CD8-positive, alpha-beta memory T cell (primary cell): ENCODE measurements around the gene KDM1B. TPM values are rescaled to one million over a fixed set of nuclear protein-coding genes. Genes with fewer than 3 reads are reported as not detected.

ENCODE experiments used
- CTCF ChIA-PET: fragments of 350-600 bp; sonication (Branson Sonifier 250); formaldehyde crosslinking; loops from one replicate; lab custom pipeline; 2021; ENCODE audit warnings: antibody characterized with exemption; lab: Charles Lee
- POLR2A ChIA-PET: fragments of 350-600 bp; sonication (Branson Sonifier 250); formaldehyde crosslinking; loops from one replicate; lab custom pipeline; 2021; ENCODE audit warnings: antibody characterized with exemption; lab: Charles Lee
- DNase-seq, 5 donors: peaks; one replicate each; pipeline versions ENCODE4 v3.0.0 to v3.0.0-alpha.2; 2020 to 2022; ENCODE audit warnings: mixed read lengths in 1 of 5
- H3K27ac ChIP-seq: one replicate; pipeline ENCODE4 v1.7.0; 2013; ENCODE audit warnings: low read depth, mild to moderate bottlenecking, low read length, moderate library complexity
- H3K27me3 ChIP-seq: 2 replicates; pipeline ENCODE4 v1.7.0; 2013; ENCODE audit warnings: low read length, mild to moderate bottlenecking; ENCODE audit not compliant: insufficient read depth, poor library complexity, severe bottlenecking
- H3K36me3 ChIP-seq: 2 replicates; pipeline ENCODE4 v1.7.0; 2013; ENCODE audit warnings: mild to moderate bottlenecking, low read length, moderate library complexity; ENCODE audit not compliant: insufficient read depth
- H3K4me1 ChIP-seq: 2 replicates; pipeline ENCODE4 v1.7.0; 2013; ENCODE audit warnings: mild to moderate bottlenecking, low read length, moderate library complexity; ENCODE audit not compliant: insufficient read depth
- H3K4me3 ChIP-seq: 2 replicates; pipeline ENCODE4 v1.7.0; 2013; ENCODE audit warnings: mild to moderate bottlenecking, low read length
- H3K9me3 ChIP-seq: 2 replicates; pipeline ENCODE4 v1.7.0; 2013; ENCODE audit warnings: mild to moderate bottlenecking, low read length
- H3K27ac Mint-ChIP-seq, 8 donors: one replicate each; pipeline ENCODE4 v1.8.0; 2020 to 2021; ENCODE audit warnings: mixed read lengths in 8 of 8, mild to moderate bottlenecking in 6 of 8, inconsistent platforms in 3 of 8, moderate library complexity in 3 of 8
- H3K27me3 Mint-ChIP-seq, 2 donors: one replicate each; pipeline ENCODE4 v1.8.0; 2020 to 2021; ENCODE audit warnings: mixed read lengths in 2 of 2, mild to moderate bottlenecking in 1 of 2, moderate library complexity in 1 of 2
- H3K36me3 Mint-ChIP-seq, 3 donors: one replicate each; pipeline ENCODE4 v1.8.0; 2020 to 2021; ENCODE audit warnings: mixed read lengths in 3 of 3, inconsistent platforms in 1 of 3, mild to moderate bottlenecking in 1 of 3
- H3K4me1 Mint-ChIP-seq, 3 donors: one replicate each; pipeline ENCODE4 v1.8.0; 2020 to 2021; ENCODE audit warnings: mixed read lengths in 3 of 3, inconsistent platforms in 1 of 3, mild to moderate bottlenecking in 1 of 3
- H3K4me3 Mint-ChIP-seq, 7 donors: one replicate each; pipeline ENCODE4 v1.8.0; 2020 to 2021; ENCODE audit warnings: mixed read lengths in 7 of 7, mild to moderate bottlenecking in 6 of 7, moderate library complexity in 4 of 7, inconsistent platforms in 2 of 7
- H3K9me3 Mint-ChIP-seq, 5 donors: one replicate each; pipeline ENCODE4 v1.8.0; 2020 to 2022; ENCODE audit warnings: mixed read lengths in 5 of 5, mild to moderate bottlenecking in 3 of 5, moderate library complexity in 2 of 5, inconsistent platforms in 1 of 5
- polyA plus RNA-seq: library from polyadenylated mRNA; unstranded; fragments of 300-500 nt; fragmentation: Illumina TruSeq; gene quantifications from one replicate; pipeline ENCODE4 v1.2.3, GENCODE V29; 2021
- total RNA-seq, 2 experiments: library from RNA; stranded (reverse); gene quantifications; one replicate each; pipeline ENCODE4 v1.2.3, GENCODE V29; 2021

KDM1B gene
- total and polyA plus RNA-seq, 3 experiments from 2014 or later, result 0.84 to 13.4 (median 12.6) TPM

- no peaks in the 10 kb centered on the region for H3K27me3 Mint-ChIP-seq
- Histone ChIP-seq H3K36me3 (peaks cover 18% of the 10 kb centered on the region), H3K27ac (no peak overlapping the region), H3K27me3 (no peaks in the 10 kb centered on the region), H3K4me3 (no peak overlapping the region), H3K4me1 (peaks cover 14% of the 10 kb centered on the region), H3K9me3 (no peaks in the 10 kb centered on the region)
- H3K9me3 Mint-ChIP-seq, result peaks cover 0 to 8% (median 0%) of the 10 kb centered on the region in 5 donors
- peak overlapping the region in 2 of 8 donors; percentile 21 to 30 for H3K27ac Mint-ChIP-seq
- DNase-seq, result no peak
- peaks cover 55 to 89% (median 76%) of the 10 kb centered on the region in 3 donors for H3K4me1 Mint-ChIP-seq
- CTCF ChIA-PET, result no interaction called here
- H3K36me3 Mint-ChIP-seq, result peaks cover 25 to 88% (median 35%) of the 10 kb centered on the region in 3 donors
- POLR2A ChIA-PET, result no interaction called here
- H3K4me3 Mint-ChIP-seq, result no peak overlapping the region
Measured at GRCh38 chr6:18245079-18245478, 89.9 kb downstream of the KDM1B start.

- H3K4me3 Mint-ChIP-seq, result peak overlapping the region in 1 of 7 donors; percentile 3
- no peak overlapping the region for H3K27ac ChIP-seq
- H3K4me3 ChIP-seq, result no peak overlapping the region
- peak in 1 of 5 donors; percentile 39 for DNase-seq
- H3K27me3 ChIP-seq, result no peaks in the 10 kb centered on the region
- H3K9me3 Mint-ChIP-seq, result peaks cover 0 to 8% (median 0%) of the 10 kb centered on the region in 5 donors
- H3K27me3 Mint-ChIP-seq, result no peaks in the 10 kb centered on the region
- ChIA-PET POLR2A (no interaction called here), CTCF (no interaction called here)
- no peaks in the 10 kb centered on the region for H3K9me3 ChIP-seq
- peaks cover 18% of the 10 kb centered on the region for H3K36me3 ChIP-seq
- H3K27ac Mint-ChIP-seq, result peak overlapping the region in 6 of 8 donors; percentile 26 to 82 (median 67)
- H3K4me1 Mint-ChIP-seq, result peaks cover 54 to 83% (median 71%) of the 10 kb centered on the region in 3 donors
- H3K36me3 Mint-ChIP-seq, result peaks cover 25 to 88% (median 35%) of the 10 kb centered on the region in 3 donors
- peaks cover 14% of the 10 kb centered on the region for H3K4me1 ChIP-seq
Measured at GRCh38 chr6:18245642-18246041, 90.4 kb downstream of the KDM1B start.

GRCh38 chr6:18246205-18246604 lies 91.0 kb downstream of the KDM1B start:
- Mint-ChIP-seq H3K9me3 (peaks cover 0 to 8% (median 0%) of the 10 kb centered on the region in 5 donors), H3K27ac (peak overlapping the region in 3 of 8 donors; percentile 26 to 82 (median 71)), H3K36me3 (peaks cover 25 to 88% (median 35%) of the 10 kb centered on the region in 3 donors), H3K4me3 (no peak overlapping the region), H3K27me3 (no peaks in the 10 kb centered on the region), H3K4me1 (peaks cover 51 to 79% (median 67%) of the 10 kb centered on the region in 3 donors)
- Histone ChIP-seq H3K27ac (no peak overlapping the region), H3K36me3 (peaks cover 20% of the 10 kb centered on the region), H3K4me3 (no peak overlapping the region), H3K27me3 (no peaks in the 10 kb centered on the region), H3K9me3 (no peaks in the 10 kb centered on the region), H3K4me1 (peaks cover 14% of the 10 kb centered on the region)
- POLR2A ChIA-PET, result no interaction called here
- CTCF ChIA-PET, result no interaction called here
- DNase-seq, result no peak

- H3K9me3 Mint-ChIP-seq, result peaks cover 0 to 8% (median 0%) of the 10 kb centered on the region in 5 donors
- Histone ChIP-seq H3K9me3 (no peaks in the 10 kb centered on the region), H3K36me3 (peaks cover 26% of the 10 kb centered on the region), H3K27me3 (no peaks in the 10 kb centered on the region), H3K27ac (no peak overlapping the region), H3K4me1 (peaks cover 8% of the 10 kb centered on the region), H3K4me3 (no peak overlapping the region)
- DNase-seq, result no peak
- ChIA-PET POLR2A (no interaction called here), CTCF (no interaction called here)
- no peak overlapping the region for H3K4me3 Mint-ChIP-seq
- peaks cover 25 to 88% (median 41%) of the 10 kb centered on the region in 3 donors for H3K36me3 Mint-ChIP-seq
- H3K4me1 Mint-ChIP-seq, result peaks cover 52 to 79% (median 67%) of the 10 kb centered on the region in 3 donors
- H3K27ac Mint-ChIP-seq, result peak overlapping the region in 1 of 8 donors; percentile 78
- no peaks in the 10 kb centered on the region for H3K27me3 Mint-ChIP-seq
Measured at GRCh38 chr6:18247002-18247401, 91.8 kb downstream of the KDM1B start.

- Histone ChIP-seq H3K4me1 (no peaks in the 10 kb centered on the region), H3K27ac (no peak overlapping the region), H3K27me3 (no peaks in the 10 kb centered on the region), H3K9me3 (no peaks in the 10 kb centered on the region), H3K4me3 (no peak overlapping the region), H3K36me3 (peaks cover 26% of the 10 kb centered on the region)
- ChIA-PET POLR2A (no interaction called here), CTCF (no interaction called here)
- Mint-ChIP-seq H3K9me3 (peaks cover 0 to 8% (median 0%) of the 10 kb centered on the region in 5 donors), H3K4me1 (peaks cover 40 to 72% (median 61%) of the 10 kb centered on the region in 3 donors), H3K4me3 (no peak overlapping the region), H3K27ac (peak overlapping the region in 2 of 8 donors; percentile 13 to 39), H3K36me3 (peaks cover 20 to 86% (median 33%) of the 10 kb centered on the region in 3 donors), H3K27me3 (no peaks in the 10 kb centered on the region)
- DNase-seq, result no peak
Measured at GRCh38 chr6:18248698-18249097, 93.5 kb downstream of the KDM1B start.

GRCh38 chr6:18249271-18249670 lies 94.0 kb downstream of the KDM1B start:
- H3K27ac Mint-ChIP-seq, result peak overlapping the region in 2 of 8 donors; percentile 8 to 39
- no peak for DNase-seq
- Histone ChIP-seq H3K36me3 (peaks cover 26% of the 10 kb centered on the region), H3K27me3 (no peaks in the 10 kb centered on the region), H3K4me1 (no peaks in the 10 kb centered on the region), H3K4me3 (no peak overlapping the region), H3K9me3 (no peaks in the 10 kb centered on the region), H3K27ac (no peak overlapping the region)
- CTCF ChIA-PET, result no interaction called here
- peaks cover 0 to 8% (median 0%) of the 10 kb centered on the region in 5 donors for H3K9me3 Mint-ChIP-seq
- no peaks in the 10 kb centered on the region for H3K27me3 Mint-ChIP-seq
- POLR2A ChIA-PET, result no interaction called here
- peaks cover 20 to 87% (median 32%) of the 10 kb centered on the region in 3 donors for H3K36me3 Mint-ChIP-seq
- peaks cover 38 to 66% (median 55%) of the 10 kb centered on the region in 3 donors for H3K4me1 Mint-ChIP-seq
- H3K4me3 Mint-ChIP-seq, result no peak overlapping the region

- H3K27me3 ChIP-seq, result no peaks in the 10 kb centered on the region
- H3K27ac Mint-ChIP-seq, result peak overlapping the region in 1 of 8 donors; percentile 69
- no peak for DNase-seq
- H3K27ac ChIP-seq, result no peak overlapping the region
- H3K4me3 Mint-ChIP-seq, result no peak overlapping the region
- H3K4me1 ChIP-seq, result no peaks in the 10 kb centered on the region
- no peaks in the 10 kb centered on the region for H3K9me3 Mint-ChIP-seq
- peaks cover 30 to 51% (median 41%) of the 10 kb centered on the region in 3 donors for H3K4me1 Mint-ChIP-seq
- H3K4me3 ChIP-seq, result no peak overlapping the region
- no peaks in the 10 kb centered on the region for H3K27me3 Mint-ChIP-seq
- POLR2A ChIA-PET, result no interaction called here
- H3K9me3 ChIP-seq, result no peaks in the 10 kb centered on the region
- H3K36me3 ChIP-seq, result peaks cover 44% of the 10 kb centered on the region
- peaks cover 0 to 83% (median 25%) of the 10 kb centered on the region in 3 donors for H3K36me3 Mint-ChIP-seq
- CTCF ChIA-PET, result interaction anchor here (1.1 kb wide), 1 partner anchor 12 kb away, joined by 3 read pairs; no protein-coding TSS in a partner anchor
Measured at GRCh38 chr6:18253635-18254034, 98.4 kb downstream of the KDM1B start.

- Mint-ChIP-seq H3K27me3 (no peaks in the 10 kb centered on the region), H3K36me3 (peaks cover 0 to 79% (median 22%) of the 10 kb centered on the region in 3 donors), H3K4me1 (peaks cover 34 to 50% (median 46%) of the 10 kb centered on the region in 3 donors), H3K4me3 (no peak overlapping the region), H3K27ac (peak overlapping the region in 2 of 8 donors; percentile 56 to 64), H3K9me3 (no peaks in the 10 kb centered on the region)
- Histone ChIP-seq H3K9me3 (no peaks in the 10 kb centered on the region), H3K27me3 (no peaks in the 10 kb centered on the region), H3K4me1 (no peaks in the 10 kb centered on the region), H3K4me3 (no peak overlapping the region), H3K27ac (no peak overlapping the region), H3K36me3 (peaks cover 36% of the 10 kb centered on the region)
- no peak for DNase-seq
- ChIA-PET POLR2A (no interaction called here), CTCF (no interaction called here)
Measured at GRCh38 chr6:18254793-18255192, 99.6 kb downstream of the KDM1B start.
